GM21717 (cell line): Measurements from ENCODE around the gene AP2B1.

Experiments used
- ATAC-seq: cut with Tn5 transposase; IDR thresholded peaks from one replicate; pipeline ENCODE4 v1.9.1; 2021; ENCODE audit warnings: mild to moderate bottlenecking, moderate library complexity; ENCODE audit not compliant: unreplicated experiment

The AP2B1 gene

DNA sequence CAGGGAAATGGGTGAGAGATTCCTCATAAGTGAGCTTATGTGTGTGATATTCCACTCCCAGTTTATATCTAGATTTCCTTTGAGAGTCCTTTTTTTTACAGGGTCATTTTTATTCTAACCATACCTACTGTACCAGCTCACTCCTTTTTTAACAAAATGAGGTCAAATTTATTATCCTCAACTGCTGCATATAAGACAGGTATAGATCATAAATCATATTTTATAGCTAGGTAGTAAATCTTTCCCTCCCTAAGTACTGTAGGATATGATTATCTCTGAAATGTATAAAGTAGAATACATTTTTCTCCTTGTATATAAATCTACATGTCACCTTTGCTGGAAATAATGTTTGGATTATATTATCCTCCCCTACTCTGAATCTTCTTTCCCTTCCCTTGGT, 31.5 kb downstream of the AP2B1 start:
- no peak for ATAC-seq

DNA sequence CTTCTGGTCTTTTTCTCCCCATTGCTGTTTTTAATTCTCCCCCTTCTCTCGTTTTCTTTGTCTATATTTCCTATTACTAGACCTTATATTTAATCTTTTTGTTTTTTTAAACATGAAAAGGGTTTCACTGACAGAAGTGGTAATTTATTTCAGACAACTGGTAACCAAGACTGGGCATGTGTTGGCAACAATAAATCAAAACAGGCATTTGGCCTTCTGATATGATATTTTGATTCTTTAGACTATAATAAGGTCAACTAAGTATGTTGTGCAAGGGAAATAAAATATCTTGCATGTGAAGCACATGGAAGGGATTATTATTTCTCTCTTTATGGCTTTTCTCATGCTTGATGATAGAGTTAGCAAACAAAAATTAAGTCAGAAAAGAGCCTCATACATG, 34.6 kb downstream of the AP2B1 start:
- no peak for ATAC-seq

DNA sequence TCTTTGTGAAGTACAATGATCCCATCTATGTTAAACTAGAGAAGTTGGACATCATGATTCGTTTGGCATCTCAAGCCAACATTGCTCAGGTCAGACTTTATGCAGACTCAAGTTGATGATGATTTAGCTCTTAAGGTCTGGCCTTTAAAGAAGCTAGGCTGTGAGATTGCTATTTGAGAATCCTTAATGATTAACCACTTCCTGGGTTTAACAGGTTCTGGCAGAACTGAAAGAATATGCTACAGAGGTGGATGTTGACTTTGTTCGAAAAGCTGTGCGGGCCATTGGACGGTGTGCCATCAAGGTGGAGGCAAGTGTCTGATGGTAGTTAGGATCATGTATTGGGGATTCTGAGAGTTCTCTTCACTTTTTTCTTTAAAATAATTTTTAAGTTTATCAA, 40.3 kb downstream of the AP2B1 start:
- no peak for ATAC-seq

DNA sequence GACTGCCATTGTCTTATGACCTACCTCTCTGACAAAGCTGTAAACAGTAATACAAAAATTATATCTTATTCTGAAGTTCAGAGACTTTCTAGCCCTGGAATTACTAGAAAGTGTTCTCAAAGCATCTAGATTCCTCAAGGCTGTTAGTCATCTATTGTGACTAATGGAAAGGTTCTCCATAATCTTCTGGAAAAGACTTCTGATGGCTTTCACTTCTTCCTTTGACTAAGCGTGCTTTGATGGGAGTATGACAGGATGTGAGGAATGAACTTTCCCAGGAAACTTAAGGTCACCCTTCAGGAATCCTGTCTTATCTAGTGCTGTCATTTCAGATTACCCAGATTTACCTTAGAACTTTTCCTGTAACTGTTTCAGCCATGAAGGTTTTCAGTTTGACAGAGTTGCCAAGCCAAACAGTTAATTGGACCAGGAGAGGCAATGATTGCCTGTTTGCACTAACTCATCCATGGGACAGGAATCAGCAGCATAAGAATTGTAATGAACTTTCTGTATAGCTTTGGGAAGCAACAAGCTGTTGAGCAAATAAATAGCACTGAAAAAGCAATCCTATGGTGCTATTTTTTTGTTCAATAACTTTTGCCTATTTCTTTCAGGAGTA, 43.5 kb downstream of the AP2B1 start:
- ATAC-seq = no peak

DNA sequence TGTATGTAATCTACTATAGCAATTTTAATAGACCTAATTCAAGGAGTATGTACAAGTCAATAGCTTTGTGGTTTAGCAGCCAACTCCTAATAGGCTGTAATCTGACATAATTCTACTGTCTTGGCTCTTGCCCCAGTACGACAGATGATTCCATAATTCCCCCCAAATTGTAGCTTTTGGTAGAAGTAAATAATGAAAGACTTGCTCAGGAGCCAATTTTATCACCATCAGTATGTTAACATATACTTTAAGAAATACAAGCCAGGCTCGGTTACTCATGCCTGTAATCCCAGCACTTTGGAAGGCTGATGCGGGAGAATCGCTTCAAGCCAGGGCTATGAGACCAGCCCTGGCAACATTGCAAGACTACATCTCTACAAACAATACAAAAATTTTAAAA, 53.9 kb downstream of the AP2B1 start:
- no peak for ATAC-seq

DNA sequence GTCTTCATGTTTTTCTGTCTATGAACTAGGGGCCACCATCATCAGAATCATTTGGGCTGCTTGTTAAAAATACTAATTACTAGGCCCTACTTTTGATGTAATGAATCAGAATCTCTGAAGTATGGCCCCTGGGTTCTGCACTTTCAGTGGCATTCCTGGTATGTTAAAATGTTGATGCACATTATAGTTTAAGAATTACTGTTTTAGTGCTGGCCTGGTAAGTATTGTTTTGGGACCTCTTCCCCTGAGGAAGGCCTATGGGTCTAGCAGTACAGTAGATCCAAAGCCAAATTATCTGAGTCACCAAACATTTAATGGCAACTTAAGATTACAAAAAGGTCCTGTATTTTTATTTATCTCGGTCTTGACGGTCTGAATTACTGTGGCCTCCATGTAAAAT, 58.8 kb downstream of the AP2B1 start:
- ATAC-seq = no peak

DNA sequence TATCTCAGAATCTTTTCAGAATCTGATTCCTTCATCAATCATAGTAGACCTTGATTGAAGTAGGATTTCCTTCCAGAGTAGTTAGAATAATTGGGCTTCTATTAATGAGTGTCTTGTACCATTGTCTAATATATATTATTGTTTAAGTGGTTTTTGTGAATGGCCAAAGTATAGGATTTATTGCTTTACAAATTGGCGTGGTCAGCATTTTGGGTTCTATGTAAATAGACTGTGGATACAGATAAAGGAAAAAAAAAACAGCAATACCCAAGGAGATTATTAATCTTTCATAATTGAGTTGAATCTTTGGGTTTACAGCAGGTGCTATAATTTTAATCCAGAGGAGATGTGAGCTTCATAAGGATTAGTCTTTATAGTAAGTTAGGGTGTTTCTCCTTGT, 64.3 kb downstream of the AP2B1 start:
- ATAC-seq = no peak

DNA sequence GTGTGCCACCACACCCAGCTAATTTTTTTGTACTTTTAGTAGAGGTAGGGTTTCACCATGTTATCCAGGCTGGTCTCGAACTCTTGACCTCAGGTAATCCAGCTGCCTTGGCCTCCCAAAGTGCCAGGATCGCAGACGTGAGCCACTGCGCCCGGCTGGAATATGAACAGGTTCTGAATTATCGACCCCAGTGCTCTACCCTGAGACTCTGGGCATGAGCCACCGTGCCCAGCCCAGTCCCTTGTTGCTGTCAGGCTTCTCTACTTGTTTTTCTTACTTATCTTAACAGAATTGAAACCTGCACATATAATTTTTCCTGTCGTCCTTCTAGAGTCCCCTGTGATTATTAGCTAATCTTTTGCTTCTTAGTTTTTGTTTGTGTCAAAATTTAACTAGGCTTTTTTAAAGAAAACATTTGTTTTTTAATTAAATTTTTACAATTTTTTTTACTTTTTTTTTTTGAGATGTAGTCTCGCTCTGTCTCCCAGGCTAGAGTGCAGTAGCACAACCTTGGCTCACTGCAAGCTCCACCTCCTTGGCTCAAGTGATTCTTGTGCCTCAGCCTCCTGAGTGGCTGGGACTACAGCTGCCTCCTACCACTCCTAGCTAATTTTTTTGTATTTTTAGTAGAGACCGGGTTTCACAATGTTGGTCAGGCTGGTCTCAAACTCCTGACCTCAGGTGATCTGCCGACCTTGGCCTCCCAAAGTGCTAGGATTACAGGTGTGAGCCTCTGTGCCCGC, 66.7 kb downstream of the AP2B1 start:
- ATAC-seq = no peak

DNA sequence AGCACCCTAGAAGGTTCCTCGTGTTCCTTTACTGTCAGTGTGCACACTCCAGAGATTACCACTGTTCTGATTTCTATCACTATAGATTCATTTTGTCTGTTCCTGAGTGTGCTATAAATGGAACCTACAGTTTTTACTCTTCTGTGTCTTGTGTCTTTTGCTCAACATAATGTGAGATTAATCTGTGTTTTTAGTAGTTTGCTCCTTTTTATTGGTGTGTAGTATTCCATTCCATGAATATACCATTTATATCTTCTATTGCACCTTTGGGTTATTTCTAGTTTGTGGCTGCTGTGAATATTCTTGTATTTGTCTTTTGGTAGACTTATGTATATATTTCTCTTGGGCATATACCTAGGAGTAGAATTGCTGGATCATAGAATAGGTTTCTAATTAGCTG, 68.2 kb downstream of the AP2B1 start:
- no peak for ATAC-seq

DNA sequence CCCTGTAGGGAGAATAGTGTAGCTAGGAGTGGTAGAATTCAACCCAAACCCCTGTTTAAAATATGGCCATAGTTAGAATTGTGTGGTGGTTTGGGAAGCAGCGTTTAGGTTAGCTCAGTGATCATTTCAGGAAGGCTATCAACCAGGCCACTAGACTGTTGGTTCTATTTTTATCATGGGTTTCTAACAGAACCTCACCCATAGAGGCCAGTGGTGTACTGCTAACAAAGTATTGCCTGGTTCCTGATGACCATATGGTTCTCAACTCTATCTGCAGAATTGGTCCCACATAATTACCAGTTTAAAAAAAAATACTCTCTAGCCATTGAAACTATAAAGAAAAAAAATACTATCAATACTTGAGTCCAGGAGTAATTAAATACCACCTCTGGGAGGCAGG, 73.8 kb downstream of the AP2B1 start:
- ATAC-seq = no peak

DNA sequence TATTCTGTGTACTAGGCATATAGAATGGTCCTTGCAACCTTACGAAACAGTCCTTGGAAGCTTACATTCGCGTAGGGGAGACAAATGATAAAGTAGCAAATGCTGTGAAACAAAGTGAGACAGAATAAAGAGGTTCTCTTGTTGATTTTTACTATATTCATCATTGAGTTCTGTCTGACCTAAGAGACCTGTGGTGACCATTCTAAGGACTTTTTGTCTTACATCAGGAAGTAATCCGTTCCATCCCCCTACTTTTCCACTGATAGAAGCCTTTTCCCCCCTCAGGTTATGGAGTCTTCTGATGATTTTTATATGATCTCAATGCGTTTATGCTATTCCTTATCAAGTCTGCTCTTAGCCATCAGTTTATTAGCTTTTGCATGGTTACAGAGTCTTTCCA, 77.6 kb downstream of the AP2B1 start:
- no peak for ATAC-seq

DNA sequence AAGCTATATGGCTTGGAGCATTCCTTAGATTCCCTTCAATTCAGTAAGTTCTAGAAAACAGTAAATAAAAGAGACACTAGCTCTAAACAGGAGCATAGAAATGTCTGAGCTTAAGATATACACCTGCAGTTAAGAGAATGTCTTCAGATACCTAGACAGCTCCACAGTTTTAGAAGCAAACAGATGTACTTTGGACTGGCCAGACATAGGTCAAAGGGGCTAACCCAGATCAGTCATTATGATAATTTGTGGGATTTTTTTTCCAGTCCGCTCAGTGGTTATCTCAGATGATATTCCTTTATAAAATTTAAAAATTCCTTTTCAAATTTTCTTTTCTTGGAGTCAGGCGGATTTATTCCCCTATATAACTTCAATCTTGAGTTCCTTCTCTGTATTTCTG, 78.5 kb downstream of the AP2B1 start:
- ATAC-seq = no peak

DNA sequence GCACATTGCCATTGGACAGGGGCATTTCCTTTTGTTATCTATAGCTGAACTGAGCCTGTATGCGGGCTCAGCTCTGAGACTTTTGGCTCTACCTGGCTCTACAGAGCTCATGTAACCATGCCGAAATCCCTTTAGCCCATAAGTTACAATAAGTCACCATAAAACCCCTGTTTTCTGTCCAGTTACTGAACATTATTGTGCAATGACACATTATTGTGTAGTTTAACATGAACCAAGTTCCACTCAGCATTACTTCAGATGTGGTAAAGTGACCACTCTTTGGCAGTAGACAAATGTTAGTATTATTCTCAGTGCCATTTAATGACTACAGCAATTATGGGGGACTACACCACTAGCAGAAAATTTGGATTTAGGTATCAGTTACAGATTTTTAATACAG, 78.9 kb downstream of the AP2B1 start:
- ATAC-seq = no peak

DNA sequence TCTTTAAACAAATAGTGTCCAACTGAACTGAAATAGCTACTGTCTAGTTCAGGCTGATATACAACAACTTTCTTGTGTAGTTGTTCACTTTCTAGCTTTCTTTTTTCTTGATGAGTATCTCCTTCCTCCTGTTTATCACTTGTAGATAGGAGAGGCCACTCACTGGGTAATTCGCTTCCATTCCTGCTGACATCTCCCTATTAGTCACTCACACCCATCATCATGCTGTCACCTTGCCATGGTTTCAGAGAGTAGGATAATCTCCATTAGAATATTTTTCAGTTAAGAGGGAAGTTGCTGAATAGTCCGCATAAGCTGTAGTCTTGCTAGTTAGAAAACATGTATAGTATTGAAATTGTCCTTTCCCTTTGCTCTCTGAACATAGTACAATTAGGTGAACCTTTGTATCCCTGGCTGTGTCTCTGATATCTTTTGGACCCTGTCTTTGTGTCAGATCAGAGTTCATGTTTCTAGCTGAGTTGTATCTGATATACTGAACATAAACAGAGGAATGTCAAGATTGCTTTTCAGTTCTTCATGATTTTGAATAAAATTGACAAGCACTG, 79.9 kb downstream of the AP2B1 start:
- no peak for ATAC-seq

DNA sequence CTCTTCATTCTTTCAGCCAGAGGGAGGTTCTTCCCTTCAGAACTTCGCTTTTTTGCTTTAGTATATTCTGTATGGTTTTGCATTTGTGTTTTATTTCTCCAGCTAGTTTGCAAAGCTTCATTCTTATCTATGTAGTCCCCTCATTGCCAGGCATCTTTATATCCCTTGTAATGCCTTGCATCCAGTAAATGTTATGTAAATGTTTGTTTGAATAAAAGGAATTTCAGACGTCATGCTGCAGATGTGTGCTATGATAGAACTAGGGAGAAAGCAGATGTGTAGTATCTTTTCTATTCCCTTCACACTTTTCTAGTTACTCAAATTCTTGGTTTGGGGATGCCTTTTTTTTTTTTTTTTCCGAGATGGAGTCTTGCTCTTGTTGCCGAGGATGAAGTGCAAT, 81.7 kb downstream of the AP2B1 start:
- no peak for ATAC-seq

DNA sequence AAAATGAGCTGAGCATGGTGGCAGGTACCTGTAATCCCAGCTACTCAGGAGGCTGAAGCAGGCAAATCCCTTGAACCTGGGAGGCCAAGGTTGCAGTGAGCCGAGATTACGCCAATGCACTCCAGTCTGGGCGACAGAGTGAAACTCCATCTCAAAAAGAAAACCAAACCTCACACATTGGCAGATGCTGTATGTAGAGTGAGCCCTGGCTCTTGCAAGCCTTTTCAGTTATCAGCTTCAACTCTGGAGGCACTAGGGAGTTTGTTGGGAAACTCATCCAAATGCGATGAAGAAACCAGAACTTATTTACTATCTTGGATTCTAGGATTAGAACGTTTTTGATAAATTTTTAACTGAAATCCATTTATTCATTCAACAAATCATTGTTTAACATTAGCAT, 87.4 kb downstream of the AP2B1 start:
- no peak for ATAC-seq

DNA sequence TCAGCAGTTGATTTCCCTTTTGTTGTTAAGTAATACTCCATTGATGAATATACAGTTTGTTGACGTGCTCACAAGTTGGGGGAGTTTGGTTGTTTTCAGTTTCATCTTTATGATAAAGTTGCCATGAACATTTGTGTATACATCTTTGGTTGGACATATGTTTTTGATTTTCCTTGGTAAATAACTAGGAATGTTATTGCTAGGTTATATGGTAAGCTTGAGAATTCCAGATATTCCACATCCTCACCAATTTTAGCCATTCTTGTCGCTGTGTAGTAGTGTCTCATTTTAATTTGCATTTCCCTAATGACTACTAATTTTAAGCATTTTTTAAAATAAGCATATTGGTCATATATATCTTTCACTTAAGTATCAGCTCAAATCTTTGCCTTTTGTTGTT, 89.3 kb downstream of the AP2B1 start:
- no peak for ATAC-seq

DNA sequence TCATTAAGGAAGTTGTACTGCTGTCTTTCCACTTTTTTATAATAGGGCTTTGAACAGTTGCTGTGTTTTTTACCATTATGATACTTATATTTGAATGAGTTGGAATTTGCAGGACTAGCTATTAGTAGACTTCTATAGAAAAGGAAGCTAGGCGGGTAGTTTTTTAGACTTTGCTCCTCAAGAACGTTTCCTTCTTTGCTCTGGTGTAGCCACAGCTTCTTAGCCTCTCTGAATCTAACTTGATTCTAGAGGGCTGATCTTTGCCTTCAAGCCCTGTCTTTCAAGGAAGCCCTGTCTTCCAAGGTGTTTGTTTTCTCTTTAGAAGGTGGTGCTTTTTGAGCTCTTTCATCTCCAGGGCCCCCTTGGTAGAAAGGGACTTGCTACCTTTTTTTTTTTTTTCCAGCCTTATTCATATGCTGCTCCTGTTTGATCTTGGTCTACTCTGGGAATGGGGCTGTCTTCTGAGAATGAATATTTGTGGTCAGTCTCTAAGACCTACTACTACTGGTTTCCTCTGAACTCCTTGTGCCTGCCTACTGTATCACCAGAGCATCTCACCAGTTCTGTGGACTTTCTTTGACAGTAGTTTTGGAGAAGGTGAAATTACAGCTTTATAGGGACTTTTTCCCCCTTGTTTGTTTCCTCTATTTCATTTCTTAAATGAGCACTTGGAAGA, 92.0 kb downstream of the AP2B1 start:
- no peak for ATAC-seq

DNA sequence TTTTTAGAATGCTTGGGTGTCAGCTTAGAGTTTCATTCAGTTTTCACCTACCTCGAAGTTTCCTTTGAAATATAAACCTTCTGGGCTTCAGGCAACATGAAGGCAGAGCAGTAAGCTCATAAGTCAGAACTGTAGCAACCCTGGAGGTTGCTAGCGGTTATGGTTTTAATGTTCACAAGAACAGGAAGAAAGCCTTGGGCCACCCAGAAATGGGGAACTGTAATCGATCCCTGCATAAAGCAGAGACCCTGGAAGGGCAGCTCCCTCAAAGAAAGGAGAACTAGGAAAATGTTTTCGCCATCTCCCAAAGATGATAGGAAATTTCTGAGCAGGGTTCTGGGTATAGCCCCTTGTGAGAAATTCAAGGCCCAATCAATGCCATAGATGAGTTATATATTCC, 96.5 kb downstream of the AP2B1 start:
- no peak for ATAC-seq

DNA sequence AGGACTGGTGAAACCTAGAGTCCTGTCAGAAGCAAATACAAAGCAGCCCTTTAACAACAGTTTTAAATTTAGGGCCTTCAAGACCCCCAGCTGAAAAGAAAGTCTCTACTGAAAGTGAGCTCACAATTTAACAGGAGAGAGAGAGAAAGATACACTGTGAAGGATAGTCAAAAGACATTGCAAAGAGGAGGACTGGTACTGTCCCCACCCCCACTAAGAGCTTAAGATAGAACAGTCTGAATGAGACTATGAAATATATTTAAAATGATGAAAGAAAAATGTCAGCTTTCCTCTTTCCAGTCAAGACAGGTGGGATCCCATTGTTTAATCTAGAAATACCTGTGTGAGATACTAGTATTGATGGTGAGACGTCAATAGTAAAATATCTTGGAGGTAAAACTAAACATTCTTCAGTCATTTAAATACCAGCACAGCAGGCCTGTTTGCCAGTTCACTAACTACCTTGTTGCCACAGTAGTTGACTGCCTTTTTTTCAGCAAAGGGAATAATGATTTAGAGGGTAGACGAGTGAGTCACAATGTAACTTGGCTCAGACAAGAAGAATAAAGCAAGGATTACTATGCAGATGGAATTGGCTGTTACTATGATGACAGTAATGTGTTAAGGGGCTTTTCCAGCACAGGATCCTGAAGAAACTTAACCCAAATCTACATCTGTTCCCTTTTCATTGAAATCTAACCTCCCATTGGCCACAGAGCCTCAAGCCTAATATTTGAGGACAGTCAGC, 97.1 kb downstream of the AP2B1 start:
- ATAC-seq = no peak

DNA sequence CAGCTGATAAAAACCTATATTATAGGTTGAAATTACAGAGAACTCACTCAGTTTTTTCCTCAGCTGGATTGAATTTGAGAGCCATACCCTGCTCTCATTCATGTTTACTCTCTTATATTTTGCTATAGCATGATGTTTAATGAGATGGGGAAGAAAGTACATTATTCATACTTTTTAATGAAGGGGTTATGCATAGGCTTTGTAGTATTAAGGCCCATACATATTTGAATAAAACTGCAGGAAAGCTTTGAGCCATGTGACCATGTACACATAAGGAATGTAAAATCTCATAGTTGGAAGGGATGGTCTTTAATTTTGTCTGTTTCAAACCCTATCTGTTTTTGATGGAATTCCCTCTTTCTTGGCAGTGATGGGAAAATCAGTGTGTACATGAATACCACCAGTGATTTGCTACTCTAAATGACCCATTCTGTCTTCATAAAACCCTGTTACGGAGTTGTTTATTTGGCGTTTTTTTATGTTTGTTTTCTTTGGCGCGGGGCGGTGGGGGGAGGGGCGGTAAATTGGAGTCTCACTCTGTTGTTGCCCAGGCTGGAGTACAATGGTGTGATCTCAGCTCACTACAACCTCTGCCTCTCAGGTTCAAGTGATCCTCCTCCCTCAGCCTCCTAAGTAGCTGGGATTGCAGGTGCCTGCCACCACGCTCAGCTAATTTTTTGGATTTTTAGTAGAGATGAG, 105.5 kb downstream of the AP2B1 start:
- ATAC-seq = no peak
